ENCODE results near the gene MFAP2. TPM values are rescaled to one million over a fixed set of nuclear protein-coding genes. Genes with fewer than 3 reads are reported as not detected.
A peak's percentile ranks its signal among the peaks of the same experiment; 100 is the strongest.

MFAP2 gene
- total and polyA plus RNA-seq, 11 donors: 1.2 to 13.0 (median 2.3) TPM

- peaks cover 0 to 40% (median 28%) of the 10 kb centered on the region in 9 donors for H3K36me3 ChIP-seq
- peak; percentile 54 to 82 (median 62) for DNase-seq
- no peak for TF ChIP-seq POLR2A (IDR thresholded peaks at IDR 0.05)
- TF ChIP-seq, protein P1, sequence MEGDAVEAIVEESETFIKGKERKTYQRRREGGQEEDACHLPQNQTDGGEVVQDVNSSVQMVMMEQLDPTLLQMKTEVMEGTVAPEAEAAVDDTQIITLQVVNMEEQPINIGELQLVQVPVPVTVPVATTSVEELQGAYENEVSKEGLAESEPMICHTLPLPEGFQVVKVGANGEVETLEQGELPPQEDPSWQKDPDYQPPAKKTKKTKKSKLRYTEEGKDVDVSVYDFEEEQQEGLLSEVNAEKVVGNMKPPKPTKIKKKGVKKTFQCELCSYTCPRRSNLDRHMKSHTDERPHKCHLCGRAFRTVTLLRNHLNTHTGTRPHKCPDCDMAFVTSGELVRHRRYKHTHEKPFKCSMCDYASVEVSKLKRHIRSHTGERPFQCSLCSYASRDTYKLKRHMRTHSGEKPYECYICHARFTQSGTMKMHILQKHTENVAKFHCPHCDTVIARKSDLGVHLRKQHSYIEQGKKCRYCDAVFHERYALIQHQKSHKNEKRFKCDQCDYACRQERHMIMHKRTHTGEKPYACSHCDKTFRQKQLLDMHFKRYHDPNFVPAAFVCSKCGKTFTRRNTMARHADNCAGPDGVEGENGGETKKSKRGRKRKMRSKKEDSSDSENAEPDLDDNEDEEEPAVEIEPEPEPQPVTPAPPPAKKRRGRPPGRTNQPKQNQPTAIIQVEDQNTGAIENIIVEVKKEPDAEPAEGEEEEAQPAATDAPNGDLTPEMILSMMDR (IDR thresholded peaks at IDR 0.05): no peak
- no peaks in the 10 kb centered on the region for H3K9me3 ChIP-seq
- peak in 3 of 4 donors; percentile 61 to 74 (median 65) for ATAC-seq
- intact Hi-C loops (cut with DNase I): no loop called here
- peaks cover 0 to 13% (median 0%) of the 10 kb centered on the region in 9 donors for H3K27me3 ChIP-seq
- peaks cover 0 to 14% (median 3%) of the 10 kb centered on the region in 12 donors for H3K4me1 ChIP-seq
- H3K4me3 ChIP-seq: no peak overlapping the region
- WGBS, 4 donors: 34 to 41% (median 37%) methylated on average over 3 to 7 of the region's 7 CpGs
- no peak overlapping the region for H3K27ac ChIP-seq
Observed at GRCh38 chr1:16984717-16985116, 4.3 kb upstream of the MFAP2 start.

DNA sequence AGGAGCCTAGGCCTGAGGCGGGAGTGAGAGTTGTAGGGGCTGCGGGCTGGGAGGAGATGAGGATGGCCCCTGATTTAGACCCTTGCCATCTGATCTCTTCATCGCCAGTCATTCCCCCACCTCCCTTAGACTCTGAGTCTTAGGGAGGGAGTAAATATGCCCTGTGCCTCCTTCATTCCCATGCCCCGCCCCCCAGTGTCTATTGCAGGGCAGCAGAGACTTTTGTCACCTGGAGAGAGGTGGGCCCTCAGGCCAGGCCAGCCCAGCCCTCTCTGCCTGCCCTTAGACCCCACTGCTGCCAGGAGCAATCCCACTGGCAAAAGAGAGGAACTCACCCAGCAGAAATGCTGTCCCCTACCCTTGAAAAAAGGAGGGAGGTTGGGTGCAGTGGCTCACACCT, 3.2 kb upstream of the MFAP2 start:
- Histone ChIP-seq H3K27ac (no peak overlapping the region), H3K27me3 (peaks cover 0 to 23% (median 0%) of the 10 kb centered on the region in 9 donors), H3K4me1 (peaks cover 0 to 24% (median 13%) of the 10 kb centered on the region in 12 donors), H3K4me3 (no peak overlapping the region), H3K9me3 (no peaks in the 10 kb centered on the region), H3K36me3 (peaks cover 0 to 30% (median 20%) of the 10 kb centered on the region in 9 donors)
- no peak for TF ChIP-seq POLR2A (IDR thresholded peaks at IDR 0.05)
- TF ChIP-seq, protein P1 (IDR thresholded peaks at IDR 0.05): no peak
- WGBS, 4 donors: 91 to 100% (median 97%) methylated on average over 4 of the region's 4 CpGs
- intact Hi-C loops (cut with DNase I): no loop called here
- no peak for DNase-seq
- no peak for ATAC-seq

- TF ChIP-seq, protein P1 (IDR thresholded peaks at IDR 0.05): no peak
- no peak for TF ChIP-seq POLR2A (IDR thresholded peaks at IDR 0.05)
- WGBS, 4 donors: 71 to 92% (median 83%) methylated on average over 11 of the region's 11 CpGs
- peaks cover 0 to 24% (median 15%) of the 10 kb centered on the region in 9 donors for H3K36me3 ChIP-seq
- DNase-seq (no peak), ATAC-seq (no peak)
- no peaks in the 10 kb centered on the region for H3K9me3 ChIP-seq
- H3K27me3 ChIP-seq: peaks cover 0 to 23% (median 0%) of the 10 kb centered on the region in 9 donors
- peaks cover 0 to 29% (median 17%) of the 10 kb centered on the region in 12 donors for H3K4me1 ChIP-seq
- intact Hi-C loops (cut with DNase I): no loop called here
- no peak overlapping the region for H3K27ac ChIP-seq
- no peak overlapping the region for H3K4me3 ChIP-seq
Observed at GRCh38 chr1:16982902-16983301, 2.5 kb upstream of the MFAP2 start.

DNA sequence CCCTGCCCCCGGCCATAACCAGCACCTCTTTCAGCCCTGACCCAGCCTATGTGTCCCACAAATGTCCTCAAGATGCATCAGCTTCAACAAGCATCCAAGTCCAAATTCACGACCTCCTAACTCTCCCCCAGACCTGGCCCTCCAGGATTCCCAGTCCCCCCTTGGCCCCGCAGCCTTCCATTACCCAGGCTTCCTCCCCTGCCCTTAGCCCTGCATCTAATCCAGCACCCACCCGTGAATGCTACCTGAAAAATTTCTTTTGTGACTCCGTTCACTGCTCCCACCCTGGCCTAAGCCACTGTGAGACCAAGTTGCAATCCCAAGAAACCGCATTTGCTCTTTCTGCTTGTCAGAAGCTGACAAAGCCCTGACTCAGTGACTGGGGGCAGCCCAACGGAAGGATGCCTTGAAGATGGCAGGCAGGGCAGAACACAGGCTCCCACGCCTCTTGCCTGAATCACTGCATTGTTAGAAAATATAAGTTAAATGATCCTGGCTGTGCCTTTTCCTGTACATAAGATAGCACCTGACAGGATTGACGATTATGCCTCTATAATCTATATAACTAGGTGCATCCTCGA, 939 bp upstream of the MFAP2 start:
- ATAC-seq (no peak), DNase-seq (no peak)
- 86 to 93% (median 89%) methylated on average over 10 of the region's 10 CpGs for WGBS, 4 donors
- Histone ChIP-seq H3K4me1 (peaks cover 0 to 29% (median 17%) of the 10 kb centered on the region in 12 donors), H3K27ac (no peak overlapping the region), H3K4me3 (no peak overlapping the region), H3K9me3 (no peaks in the 10 kb centered on the region), H3K36me3 (peaks cover 0 to 8% (median 5%) of the 10 kb centered on the region in 9 donors), H3K27me3 (peaks cover 0 to 23% (median 0%) of the 10 kb centered on the region in 9 donors)
- intact Hi-C loops (cut with DNase I): loop anchor here in 1 of 10 donors (2.0 kb wide), 1 partner anchor 33 kb away; no protein-coding TSS in a partner anchor
- TF ChIP-seq POLR2A (IDR thresholded peaks at IDR 0.05): no peak
- TF ChIP-seq, protein P1 (IDR thresholded peaks at IDR 0.05): no peak

Data from heart left ventricle (tissue), 16 donors.